ENCODE measurements around the gene RTP5.

The RTP5 gene

GRCh38 chr2:241891315-241891987 is 21.9 kb downstream of the RTP5 start:
- Histone ChIP-seq H3K4me1 (ENCODE audit: control insufficient read depth, low read depth, low read length) (peaks cover 11% of the 10 kb centered on the region), H3K9ac (ENCODE audit: low read length) (no peak overlapping the region), H3K27ac (ENCODE audit: low read length) (no peak overlapping the region), H3K36me3 (ENCODE audit: control insufficient read depth, low read depth, low read length) (no peaks in the 10 kb centered on the region), H3K9me3 (ENCODE audit: control insufficient read depth, low read depth, low read length) (no peaks in the 10 kb centered on the region), H3K27me3 (ENCODE audit: control insufficient read depth, insufficient read depth, low read length) (no peaks in the 10 kb centered on the region), H3K4me3 (ENCODE audit: low read length) (no peak overlapping the region)

- H3K27ac ChIP-seq (ENCODE audit: low read length): no peak overlapping the region
- no peaks in the 10 kb centered on the region for H3K9me3 ChIP-seq (ENCODE audit: control insufficient read depth, low read depth, low read length)
- no peaks in the 10 kb centered on the region for H3K27me3 ChIP-seq (ENCODE audit: control insufficient read depth, insufficient read depth, low read length)
These were observed 22.4 kb downstream of the RTP5 start for GRCh38 chr2:241891988-241892298.

DNA sequence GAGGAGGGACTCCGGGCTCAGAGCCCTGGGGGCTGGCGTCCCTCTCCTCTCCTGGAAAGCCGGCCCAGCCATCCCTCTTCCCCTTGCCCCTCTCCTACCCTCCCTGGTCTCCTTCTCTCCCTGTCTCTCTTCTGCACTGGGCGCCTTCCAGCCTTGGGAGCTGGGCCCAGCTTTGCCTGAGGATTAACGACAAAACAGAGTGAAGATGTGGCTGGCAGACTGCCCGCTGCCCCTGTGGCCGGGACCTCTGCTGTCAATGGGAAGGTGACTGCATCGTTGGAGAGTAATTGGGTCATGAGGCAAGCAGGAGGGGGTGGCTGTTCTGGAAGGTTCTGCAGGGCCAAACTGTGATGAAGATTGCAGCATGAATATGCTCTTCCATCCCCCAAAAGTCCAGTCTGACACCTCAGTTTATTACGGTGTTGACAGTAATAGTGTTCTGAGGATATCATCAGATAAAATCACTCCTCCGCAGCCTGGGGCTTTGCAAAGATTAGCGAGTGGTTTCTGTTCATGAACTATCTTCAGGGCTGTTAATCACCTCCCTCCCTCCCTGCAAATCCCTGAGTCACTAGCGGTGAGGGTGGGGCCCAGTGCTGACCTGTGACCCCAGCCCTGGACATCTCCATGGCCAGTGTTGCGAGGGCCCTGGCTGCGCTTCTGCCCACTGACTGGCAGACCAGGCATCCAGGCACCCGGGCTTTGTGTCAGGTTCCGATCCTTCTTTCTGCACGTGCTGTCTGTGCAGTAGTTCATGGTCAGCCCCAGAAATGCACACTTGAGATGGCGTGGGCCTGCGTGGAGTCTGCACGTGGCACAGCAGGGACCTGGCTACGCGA is 23.0 kb downstream of the RTP5 start:
- Histone ChIP-seq H3K27me3 (ENCODE audit: control insufficient read depth, insufficient read depth, low read length) (no peaks in the 10 kb centered on the region), H3K9me3 (ENCODE audit: control insufficient read depth, low read depth, low read length) (no peaks in the 10 kb centered on the region), H3K4me1 (ENCODE audit: control insufficient read depth, low read depth, low read length) (peaks cover 8% of the 10 kb centered on the region), H3K27ac (ENCODE audit: low read length) (no peak overlapping the region), H3K36me3 (ENCODE audit: control insufficient read depth, low read depth, low read length) (no peaks in the 10 kb centered on the region), H3K9ac (ENCODE audit: low read length) (no peak overlapping the region), H3K4me3 (ENCODE audit: low read length) (no peak overlapping the region)

More at GRCh38 chr2:241891988-241892298, 22.4 kb downstream of the RTP5 start:
- no peak overlapping the region for H3K4me3 ChIP-seq (ENCODE audit: low read length)
- H3K9ac ChIP-seq (ENCODE audit: low read length): no peak overlapping the region
- peaks cover 11% of the 10 kb centered on the region for H3K4me1 ChIP-seq (ENCODE audit: control insufficient read depth, low read depth, low read length)
- H3K36me3 ChIP-seq (ENCODE audit: control insufficient read depth, low read depth, low read length): no peaks in the 10 kb centered on the region

GRCh38 chr2:241893265-241893664 is 23.7 kb downstream of the RTP5 start:
- H3K27me3 ChIP-seq (ENCODE audit: control insufficient read depth, insufficient read depth, low read length): no peaks in the 10 kb centered on the region
- peaks cover 8% of the 10 kb centered on the region for H3K4me1 ChIP-seq (ENCODE audit: control insufficient read depth, low read depth, low read length)
- no peak overlapping the region for H3K4me3 ChIP-seq (ENCODE audit: low read length)
- no peak overlapping the region for H3K27ac ChIP-seq (ENCODE audit: low read length)
- H3K9ac ChIP-seq (ENCODE audit: low read length): no peak overlapping the region
- H3K9me3 ChIP-seq (ENCODE audit: control insufficient read depth, low read depth, low read length): no peaks in the 10 kb centered on the region
- H3K36me3 ChIP-seq (ENCODE audit: control insufficient read depth, low read depth, low read length): no peaks in the 10 kb centered on the region

- H3K9ac ChIP-seq (ENCODE audit: low read length): no peak overlapping the region
These were observed 24.6 kb downstream of the RTP5 start for GRCh38 chr2:241894056-241894641.

GRCh38 chr2:241894681-241895426 is 25.3 kb downstream of the RTP5 start:
- Histone ChIP-seq H3K9ac (ENCODE audit: low read length) (no peak overlapping the region), H3K27me3 (ENCODE audit: control insufficient read depth, insufficient read depth, low read length) (no peaks in the 10 kb centered on the region), H3K4me3 (ENCODE audit: low read length) (no peak overlapping the region), H3K36me3 (ENCODE audit: control insufficient read depth, low read depth, low read length) (no peaks in the 10 kb centered on the region), H3K27ac (ENCODE audit: low read length) (no peak overlapping the region), H3K4me1 (ENCODE audit: control insufficient read depth, low read depth, low read length) (peaks cover 8% of the 10 kb centered on the region), H3K9me3 (ENCODE audit: control insufficient read depth, low read depth, low read length) (no peaks in the 10 kb centered on the region)

More at GRCh38 chr2:241894056-241894641, 24.6 kb downstream of the RTP5 start:
- Histone ChIP-seq H3K4me1 (ENCODE audit: control insufficient read depth, low read depth, low read length) (peaks cover 8% of the 10 kb centered on the region), H3K36me3 (ENCODE audit: control insufficient read depth, low read depth, low read length) (no peaks in the 10 kb centered on the region), H3K4me3 (ENCODE audit: low read length) (no peak overlapping the region), H3K27me3 (ENCODE audit: control insufficient read depth, insufficient read depth, low read length) (no peaks in the 10 kb centered on the region), H3K27ac (ENCODE audit: low read length) (no peak overlapping the region), H3K9me3 (ENCODE audit: control insufficient read depth, low read depth, low read length) (no peaks in the 10 kb centered on the region)

DNA sequence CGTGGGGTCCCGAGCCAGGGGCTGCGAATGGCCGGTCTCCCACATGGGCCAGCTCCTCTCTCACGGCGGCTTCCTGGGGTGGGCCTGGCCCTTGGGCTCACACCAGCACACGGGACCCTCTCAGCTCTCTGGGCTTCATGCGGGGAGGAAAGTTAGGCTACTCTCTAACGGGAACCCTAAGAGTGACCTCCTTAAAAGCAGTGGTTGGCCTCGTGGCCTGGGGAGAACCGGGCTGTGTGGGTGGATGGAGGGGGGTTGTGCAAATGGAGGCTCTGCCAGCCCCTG is 25.8 kb downstream of the RTP5 start:
- H3K9me3 ChIP-seq (ENCODE audit: control insufficient read depth, low read depth, low read length): no peaks in the 10 kb centered on the region
- peaks cover 5% of the 10 kb centered on the region for H3K4me1 ChIP-seq (ENCODE audit: control insufficient read depth, low read depth, low read length)
- no peaks in the 10 kb centered on the region for H3K27me3 ChIP-seq (ENCODE audit: control insufficient read depth, insufficient read depth, low read length)
- H3K4me3 ChIP-seq (ENCODE audit: low read length): no peak overlapping the region
- no peak overlapping the region for H3K9ac ChIP-seq (ENCODE audit: low read length)
- no peak overlapping the region for H3K27ac ChIP-seq (ENCODE audit: low read length)
- H3K36me3 ChIP-seq (ENCODE audit: control insufficient read depth, low read depth, low read length): no peaks in the 10 kb centered on the region

GRCh38 chr2:241895712-241896641 is 26.4 kb downstream of the RTP5 start:
- Histone ChIP-seq H3K9me3 (ENCODE audit: control insufficient read depth, low read depth, low read length) (no peaks in the 10 kb centered on the region), H3K27me3 (ENCODE audit: control insufficient read depth, insufficient read depth, low read length) (no peaks in the 10 kb centered on the region), H3K36me3 (ENCODE audit: control insufficient read depth, low read depth, low read length) (no peaks in the 10 kb centered on the region), H3K27ac (ENCODE audit: low read length) (no peak overlapping the region), H3K4me3 (ENCODE audit: low read length) (no peak overlapping the region), H3K9ac (ENCODE audit: low read length) (no peak overlapping the region), H3K4me1 (ENCODE audit: control insufficient read depth, low read depth, low read length) (no peaks in the 10 kb centered on the region)

- no peaks in the 10 kb centered on the region for H3K4me1 ChIP-seq (ENCODE audit: control insufficient read depth, low read depth, low read length)
- no peaks in the 10 kb centered on the region for H3K27me3 ChIP-seq (ENCODE audit: control insufficient read depth, insufficient read depth, low read length)
- no peak overlapping the region for H3K27ac ChIP-seq (ENCODE audit: low read length)
- no peak overlapping the region for H3K4me3 ChIP-seq (ENCODE audit: low read length)
- no peaks in the 10 kb centered on the region for H3K9me3 ChIP-seq (ENCODE audit: control insufficient read depth, low read depth, low read length)
- no peaks in the 10 kb centered on the region for H3K36me3 ChIP-seq (ENCODE audit: control insufficient read depth, low read depth, low read length)
- no peak overlapping the region for H3K9ac ChIP-seq (ENCODE audit: low read length)
These were observed 27.2 kb downstream of the RTP5 start for GRCh38 chr2:241896746-241897201.

GRCh38 chr2:241897231-241897916 is 27.8 kb downstream of the RTP5 start:
- no peaks in the 10 kb centered on the region for H3K9me3 ChIP-seq (ENCODE audit: control insufficient read depth, low read depth, low read length)
- H3K4me3 ChIP-seq (ENCODE audit: low read length): no peak overlapping the region
- H3K9ac ChIP-seq (ENCODE audit: low read length): no peak overlapping the region
- H3K27me3 ChIP-seq (ENCODE audit: control insufficient read depth, insufficient read depth, low read length): no peaks in the 10 kb centered on the region
- H3K36me3 ChIP-seq (ENCODE audit: control insufficient read depth, low read depth, low read length): no peaks in the 10 kb centered on the region
- no peak overlapping the region for H3K27ac ChIP-seq (ENCODE audit: low read length)
- H3K4me1 ChIP-seq (ENCODE audit: control insufficient read depth, low read depth, low read length): no peaks in the 10 kb centered on the region
